DMS153 treated with DMSO at 0.1 percent for 48 hours (cell line): ENCODE measurements around the gene CTIF.
A peak's percentile ranks its signal among the peaks of the same experiment; 100 is the strongest.

Experiments used
- DNase-seq: peaks from one replicate; lab custom pipeline; 2025; ENCODE audit not compliant: unreplicated experiment; lab: John Stamatoyannopoulos, UW

CTIF gene

GRCh38 chr18:48723016-48723415 is 184.2 kb downstream of the CTIF start:
- DNase-seq = no peak

- no peak for DNase-seq
Measured at GRCh38 chr18:48723837-48724236, 185.0 kb downstream of the CTIF start.

GRCh38 chr18:48724442-48724841 is 185.6 kb downstream of the CTIF start:
- no peak for DNase-seq

GRCh38 chr18:48724939-48725338 is 186.1 kb downstream of the CTIF start:
- DNase-seq = no peak

GRCh38 chr18:48725562-48725961 is 186.7 kb downstream of the CTIF start:
- no peak for DNase-seq

- no peak for DNase-seq
Measured at GRCh38 chr18:48727681-48728080, 188.8 kb downstream of the CTIF start.

GRCh38 chr18:48728204-48728833 is 189.5 kb downstream of the CTIF start:
- DNase-seq = no peak

- no peak for DNase-seq
Measured at GRCh38 chr18:48729404-48729803, 190.6 kb downstream of the CTIF start.

GRCh38 chr18:48730010-48730409 is 191.2 kb downstream of the CTIF start:
- DNase-seq = no peak

- DNase-seq = peak; percentile 15
Measured at GRCh38 chr18:48732767-48733424, 194.1 kb downstream of the CTIF start.

- DNase-seq = no peak
Measured at GRCh38 chr18:48733643-48734253, 194.9 kb downstream of the CTIF start.

GRCh38 chr18:48734460-48734859 is 195.6 kb downstream of the CTIF start:
- no peak for DNase-seq

GRCh38 chr18:48735080-48735676 is 196.3 kb downstream of the CTIF start:
- DNase-seq = no peak

GRCh38 chr18:48735681-48736255 is 196.9 kb downstream of the CTIF start:
- DNase-seq = no peak

GRCh38 chr18:48736321-48737260 is 197.8 kb downstream of the CTIF start:
- DNase-seq = no peak

- DNase-seq = no peak
Measured at GRCh38 chr18:48739266-48740067, 200.6 kb downstream of the CTIF start.

GRCh38 chr18:48740068-48740440 is 201.2 kb downstream of the CTIF start:
- no peak for DNase-seq

GRCh38 chr18:48740851-48741485 is 202.1 kb downstream of the CTIF start:
- DNase-seq = no peak

GRCh38 chr18:48741866-48742265 is 203.0 kb downstream of the CTIF start:
- no peak for DNase-seq
